Measurements from ENCODE around the gene NKAIN1. TPM values are rescaled to one million over a fixed set of nuclear protein-coding genes. Genes with fewer than 3 reads are reported as not detected.

The NKAIN1 gene
- total and polyA plus RNA-seq, 2 of the 13 experiments (the other 11 are each of a cell fraction or from before 2014, with no cell fraction given), result 0.29 to 0.40 TPM

DNA sequence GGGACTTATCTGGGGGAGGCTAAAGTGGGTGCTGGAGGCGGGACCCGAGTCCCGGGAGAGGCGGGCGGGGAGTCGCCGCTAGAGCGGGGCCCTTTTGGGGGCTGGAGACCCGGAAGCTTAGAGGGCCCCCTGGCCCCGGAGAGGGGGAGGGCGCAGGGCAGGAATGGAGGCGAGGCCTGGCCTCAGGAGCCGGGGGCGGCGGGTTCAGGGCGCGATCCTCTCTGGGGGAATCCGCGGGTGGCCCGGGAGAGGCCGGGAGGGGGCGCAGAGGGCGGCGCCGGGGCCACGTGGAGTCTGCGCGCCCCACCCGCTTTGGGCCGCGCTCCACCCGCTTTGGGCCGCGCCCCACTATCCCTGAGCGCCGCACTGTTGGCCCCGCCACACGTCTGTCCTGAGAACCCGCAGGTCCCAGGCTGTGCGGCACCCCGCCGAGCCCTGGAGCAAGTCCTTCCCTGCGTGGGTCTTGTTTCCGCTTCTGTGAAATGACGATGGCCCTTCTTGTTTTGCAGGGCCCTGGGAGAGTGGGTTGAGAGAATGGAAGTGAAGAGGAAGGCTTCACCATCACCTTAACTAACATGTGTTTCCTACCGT lies 84.4 kb downstream of the NKAIN1 start (continued):
- peak; percentile 44; the same call in 1 of the 2 replicates for TF ChIP-seq AKAP8 (CRISPR knock-in tag; IDR thresholded peaks at IDR 0.05)
- TF ChIP-seq ZNF430 (CRISPR knock-in tag; IDR thresholded peaks at IDR 0.05), result peak; percentile 2; the same call in 1 of the 2 replicates
- TF ChIP-seq, protein P1, sequence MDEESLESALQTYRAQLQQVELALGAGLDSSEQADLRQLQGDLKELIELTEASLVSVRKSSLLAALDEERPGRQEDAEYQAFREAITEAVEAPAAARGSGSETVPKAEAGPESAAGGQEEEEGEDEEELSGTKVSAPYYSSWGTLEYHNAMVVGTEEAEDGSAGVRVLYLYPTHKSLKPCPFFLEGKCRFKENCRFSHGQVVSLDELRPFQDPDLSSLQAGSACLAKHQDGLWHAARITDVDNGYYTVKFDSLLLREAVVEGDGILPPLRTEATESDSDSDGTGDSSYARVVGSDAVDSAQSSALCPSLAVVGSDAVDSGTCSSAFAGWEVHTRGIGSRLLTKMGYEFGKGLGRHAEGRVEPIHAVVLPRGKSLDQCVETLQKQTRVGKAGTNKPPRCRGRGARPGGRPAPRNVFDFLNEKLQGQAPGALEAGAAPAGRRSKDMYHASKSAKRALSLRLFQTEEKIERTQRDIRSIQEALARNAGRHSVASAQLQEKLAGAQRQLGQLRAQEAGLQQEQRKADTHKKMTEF (CRISPR knock-in tag; IDR thresholded peaks at IDR 0.05), result peak; percentile 47; the same call in 1 of the 2 replicates
- peak; percentile 54; the same call in 1 of the 2 replicates for TF ChIP-seq ZSCAN20 (CRISPR knock-in tag; IDR thresholded peaks at IDR 0.05; ENCODE audit: borderline replicate concordance)
- peak; percentile 36 for TF ChIP-seq SRSF1 (optimal IDR thresholded peaks at IDR 0.05; ENCODE audit: low read depth, low read length)
- TF ChIP-seq, protein P2, sequence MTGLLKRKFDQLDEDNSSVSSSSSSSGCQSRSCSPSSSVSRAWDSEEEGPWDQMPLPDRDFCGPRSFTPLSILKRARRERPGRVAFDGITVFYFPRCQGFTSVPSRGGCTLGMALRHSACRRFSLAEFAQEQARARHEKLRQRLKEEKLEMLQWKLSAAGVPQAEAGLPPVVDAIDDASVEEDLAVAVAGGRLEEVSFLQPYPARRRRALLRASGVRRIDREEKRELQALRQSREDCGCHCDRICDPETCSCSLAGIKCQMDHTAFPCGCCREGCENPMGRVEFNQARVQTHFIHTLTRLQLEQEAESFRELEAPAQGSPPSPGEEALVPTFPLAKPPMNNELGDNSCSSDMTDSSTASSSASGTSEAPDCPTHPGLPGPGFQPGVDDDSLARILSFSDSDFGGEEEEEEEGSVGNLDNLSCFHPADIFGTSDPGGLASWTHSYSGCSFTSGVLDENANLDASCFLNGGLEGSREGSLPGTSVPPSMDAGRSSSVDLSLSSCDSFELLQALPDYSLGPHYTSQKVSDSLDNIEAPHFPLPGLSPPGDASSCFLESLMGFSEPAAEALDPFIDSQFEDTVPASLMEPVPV (CRISPR knock-in tag; IDR thresholded peaks at IDR 0.05), result no peak
- TF ChIP-seq, protein P3, sequence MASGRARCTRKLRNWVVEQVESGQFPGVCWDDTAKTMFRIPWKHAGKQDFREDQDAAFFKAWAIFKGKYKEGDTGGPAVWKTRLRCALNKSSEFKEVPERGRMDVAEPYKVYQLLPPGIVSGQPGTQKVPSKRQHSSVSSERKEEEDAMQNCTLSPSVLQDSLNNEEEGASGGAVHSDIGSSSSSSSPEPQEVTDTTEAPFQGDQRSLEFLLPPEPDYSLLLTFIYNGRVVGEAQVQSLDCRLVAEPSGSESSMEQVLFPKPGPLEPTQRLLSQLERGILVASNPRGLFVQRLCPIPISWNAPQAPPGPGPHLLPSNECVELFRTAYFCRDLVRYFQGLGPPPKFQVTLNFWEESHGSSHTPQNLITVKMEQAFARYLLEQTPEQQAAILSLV (CRISPR knock-in tag; IDR thresholded peaks at IDR 0.05; ENCODE audit: borderline replicate concordance), result peak; percentile 64; the same call in 1 of the 2 replicates
- peak; percentile 75 for TF ChIP-seq GABPB1 (CRISPR knock-in tag; IDR thresholded peaks at IDR 0.05)
- TF ChIP-seq, protein P4, sequence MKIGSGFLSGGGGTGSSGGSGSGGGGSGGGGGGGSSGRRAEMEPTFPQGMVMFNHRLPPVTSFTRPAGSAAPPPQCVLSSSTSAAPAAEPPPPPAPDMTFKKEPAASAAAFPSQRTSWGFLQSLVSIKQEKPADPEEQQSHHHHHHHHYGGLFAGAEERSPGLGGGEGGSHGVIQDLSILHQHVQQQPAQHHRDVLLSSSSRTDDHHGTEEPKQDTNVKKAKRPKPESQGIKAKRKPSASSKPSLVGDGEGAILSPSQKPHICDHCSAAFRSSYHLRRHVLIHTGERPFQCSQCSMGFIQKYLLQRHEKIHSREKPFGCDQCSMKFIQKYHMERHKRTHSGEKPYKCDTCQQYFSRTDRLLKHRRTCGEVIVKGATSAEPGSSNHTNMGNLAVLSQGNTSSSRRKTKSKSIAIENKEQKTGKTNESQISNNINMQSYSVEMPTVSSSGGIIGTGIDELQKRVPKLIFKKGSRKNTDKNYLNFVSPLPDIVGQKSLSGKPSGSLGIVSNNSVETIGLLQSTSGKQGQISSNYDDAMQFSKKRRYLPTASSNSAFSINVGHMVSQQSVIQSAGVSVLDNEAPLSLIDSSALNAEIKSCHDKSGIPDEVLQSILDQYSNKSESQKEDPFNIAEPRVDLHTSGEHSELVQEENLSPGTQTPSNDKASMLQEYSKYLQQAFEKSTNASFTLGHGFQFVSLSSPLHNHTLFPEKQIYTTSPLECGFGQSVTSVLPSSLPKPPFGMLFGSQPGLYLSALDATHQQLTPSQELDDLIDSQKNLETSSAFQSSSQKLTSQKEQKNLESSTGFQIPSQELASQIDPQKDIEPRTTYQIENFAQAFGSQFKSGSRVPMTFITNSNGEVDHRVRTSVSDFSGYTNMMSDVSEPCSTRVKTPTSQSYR (CRISPR knock-in tag; IDR thresholded peaks at IDR 0.05; ENCODE audit: borderline replicate concordance), result peak; percentile 55; the same call in 1 of the 2 replicates
- peak; percentile 45; the same call in 1 of the 2 replicates for TF ChIP-seq SPEN (CRISPR knock-in tag; IDR thresholded peaks at IDR 0.05; ENCODE audit: low read depth)
- TF ChIP-seq YY1 (IDR thresholded peaks at IDR 0.05; ENCODE audit: insufficient read depth, insufficient replicate concordance, low read depth, low read length), result peak; percentile 52
- TF ChIP-seq ATF7-NPFF (CRISPR knock-in tag; IDR thresholded peaks at IDR 0.05; ENCODE audit: low read depth), result peak; percentile 51; the same call in 1 of the 2 replicates
- TF ChIP-seq ZFY (CRISPR knock-in tag; IDR thresholded peaks at IDR 0.05), result peak; percentile 66
- TF ChIP-seq POLR2G (IDR thresholded peaks at IDR 0.05; ENCODE audit: low read depth, low read length), result peak; percentile 53; the same call in 1 of the 2 replicates
- no peak for TF ChIP-seq LCORL (IDR thresholded peaks at IDR 0.05)
- peak; percentile 26; the same call in 1 of the 2 replicates for TF ChIP-seq LCORL (CRISPR knock-in tag; IDR thresholded peaks at IDR 0.05)
- peak; percentile 33; the same call in 1 of the 2 replicates for TF ChIP-seq PHF8 (CRISPR knock-in tag; IDR thresholded peaks at IDR 0.05)
- 0 out of 2 replicates have a peak, but pooled peaks have one; percentile 16 for TF ChIP-seq ZNF746 (CRISPR knock-in tag; IDR thresholded peaks at IDR 0.05)
- TF ChIP-seq, protein P5, sequence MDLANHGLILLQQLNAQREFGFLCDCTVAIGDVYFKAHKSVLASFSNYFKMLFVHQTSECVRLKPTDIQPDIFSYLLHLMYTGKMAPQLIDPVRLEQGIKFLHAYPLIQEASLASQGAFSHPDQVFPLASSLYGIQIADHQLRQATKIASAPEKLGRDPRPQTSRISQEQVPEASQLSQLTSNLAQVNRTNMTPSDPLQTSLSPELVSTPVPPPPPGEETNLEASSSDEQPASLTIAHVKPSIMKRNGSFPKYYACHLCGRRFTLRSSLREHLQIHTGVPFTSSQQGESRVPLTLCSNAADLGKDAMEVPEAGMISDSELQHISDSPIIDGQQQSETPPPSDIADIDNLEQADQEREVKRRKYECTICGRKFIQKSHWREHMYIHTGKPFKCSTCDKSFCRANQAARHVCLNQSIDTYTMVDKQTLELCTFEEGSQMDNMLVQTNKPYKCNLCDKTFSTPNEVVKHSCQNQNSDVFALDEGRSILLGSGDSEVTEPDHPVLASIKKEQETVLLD (CRISPR knock-in tag; IDR thresholded peaks at IDR 0.05; ENCODE audit: low read depth), result no peak
- TF ChIP-seq ERF (CRISPR knock-in tag; IDR thresholded peaks at IDR 0.05), result peak; percentile 52; the same call in 1 of the 2 replicates

Data from HepG2 (cell line).